GM18505 (cell line): Measurements from ENCODE around the gene DNAH1.

Source experiments
- ATAC-seq: cut with Tn5 transposase; IDR thresholded peaks from one replicate; pipeline ENCODE4 v1.9.1; 2021; ENCODE audit not compliant: unreplicated experiment
- POLR2A ChIP-seq: IDR thresholded peaks from 4 replicates; pipeline ENCODE4 v1.6.1; 2011; ENCODE audit warnings: borderline replicate concordance; ENCODE audit not compliant: insufficient read depth, insufficient read length; ENCODE audit errors: extremely low read depth

The DNAH1 gene

GRCh38 chr3:52372822-52373504 is 56.8 kb downstream of the DNAH1 start:
- peak; percentile 54 for ATAC-seq
- no peak for TF ChIP-seq POLR2A

- ATAC-seq = no peak
- no peak for TF ChIP-seq POLR2A
Observed at GRCh38 chr3:52373676-52374075, 57.6 kb downstream of the DNAH1 start.

DNA sequence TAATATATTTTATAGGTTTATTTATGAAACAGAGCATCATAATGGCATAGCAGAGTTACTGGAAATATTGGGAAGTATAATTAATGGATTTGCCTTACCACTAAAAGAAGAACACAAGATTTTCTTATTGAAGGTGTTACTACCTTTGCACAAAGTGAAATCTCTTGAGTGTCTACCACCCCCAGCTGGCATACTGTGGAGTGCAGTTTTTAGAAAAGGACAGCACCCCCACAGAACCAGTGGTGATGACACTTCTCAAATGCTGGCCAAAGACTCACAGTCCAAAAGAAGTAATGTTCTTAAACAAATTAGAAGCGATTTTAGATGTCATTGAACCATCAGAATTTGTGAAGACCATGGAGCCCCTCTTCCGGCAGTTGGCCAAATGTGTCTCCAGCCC is 58.1 kb downstream of the DNAH1 start:
- TF ChIP-seq POLR2A = no peak
- no peak for ATAC-seq

DNA sequence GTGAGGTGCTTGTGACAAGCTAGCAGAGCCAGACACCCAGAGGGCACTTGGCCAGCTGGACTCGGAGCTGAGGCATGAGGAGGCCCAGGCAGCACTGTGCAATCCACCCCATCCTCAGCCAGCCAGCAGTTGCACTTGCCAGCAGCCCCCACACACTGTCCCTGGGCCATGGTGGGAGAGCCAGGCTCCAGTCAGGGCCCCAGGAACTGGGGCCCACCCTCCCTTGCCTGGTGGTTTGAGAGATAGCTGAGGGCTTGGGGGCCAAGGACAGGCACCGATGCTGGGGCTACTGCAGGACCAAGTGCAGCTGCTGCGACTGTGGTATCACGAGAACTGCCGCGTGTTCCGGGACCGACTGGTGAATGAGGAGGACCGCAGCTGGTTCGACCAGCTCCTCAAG is 63.5 kb downstream of the DNAH1 start:
- ATAC-seq = no peak
- no peak for TF ChIP-seq POLR2A

DNA sequence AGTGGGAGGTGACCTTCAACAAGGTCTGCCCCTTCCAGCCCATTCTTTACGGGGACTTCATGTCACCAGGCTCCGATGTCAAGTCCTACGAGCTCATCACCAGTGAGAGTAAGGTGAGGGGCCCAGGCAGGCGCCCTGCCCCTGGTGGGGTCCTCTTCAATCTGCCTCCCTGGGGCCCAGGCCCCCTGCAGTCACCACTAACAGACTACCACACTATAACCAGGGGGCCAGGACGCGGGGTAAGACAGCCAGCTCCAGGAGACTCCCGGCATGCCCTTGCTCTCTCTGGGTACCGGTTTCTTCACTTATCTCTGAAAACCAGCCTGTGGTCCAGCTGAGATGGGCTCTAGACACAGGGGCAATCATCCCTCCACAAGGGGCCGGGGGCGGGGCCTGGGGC is 63.9 kb downstream of the DNAH1 start:
- no peak for TF ChIP-seq POLR2A
- ATAC-seq = no peak

- TF ChIP-seq POLR2A = no peak
- ATAC-seq = no peak
Observed at GRCh38 chr3:52381623-52382022, 65.5 kb downstream of the DNAH1 start.

- no peak for TF ChIP-seq POLR2A
- ATAC-seq = no peak
Observed at GRCh38 chr3:52383446-52383845, 67.3 kb downstream of the DNAH1 start.

DNA sequence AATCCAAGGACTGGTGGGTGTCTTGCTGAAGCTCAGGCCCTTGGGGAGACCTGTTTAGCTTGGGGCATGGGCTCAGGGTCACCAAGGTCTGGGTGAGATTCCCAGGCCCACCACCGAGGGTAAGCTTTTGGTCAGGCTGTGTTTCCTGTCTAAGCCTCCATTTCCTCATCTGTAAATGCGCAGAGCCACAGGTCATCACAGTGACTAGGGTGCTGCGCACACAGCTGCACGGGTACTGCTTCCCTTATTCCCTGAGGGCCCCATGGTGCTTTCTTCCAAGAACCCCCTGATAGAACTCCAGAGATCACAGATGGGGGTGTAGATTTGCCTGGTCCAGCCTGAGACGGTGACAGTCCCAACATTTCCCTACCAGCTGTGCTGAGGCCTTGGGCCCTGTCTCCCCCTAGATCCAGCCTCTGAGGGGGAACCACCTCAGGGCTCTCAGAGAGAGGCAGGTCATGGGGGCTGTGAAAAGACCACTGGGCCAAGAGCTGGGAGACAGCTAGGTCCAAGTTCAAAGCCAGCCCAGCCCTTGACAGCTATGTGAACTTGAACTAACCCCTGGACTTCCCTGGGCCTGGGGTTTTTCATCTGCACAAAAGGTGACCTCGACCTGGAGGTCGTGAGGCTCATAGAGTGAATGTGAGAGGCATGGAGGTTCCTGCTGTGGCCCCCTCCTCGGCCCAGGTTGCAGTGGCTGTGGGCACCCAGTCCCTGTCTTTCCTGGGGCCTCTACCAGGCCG is 68.1 kb downstream of the DNAH1 start:
- TF ChIP-seq POLR2A = no peak
- no peak for ATAC-seq

- TF ChIP-seq POLR2A = no peak
- ATAC-seq = no peak
Observed at GRCh38 chr3:52385157-52385556, 69.0 kb downstream of the DNAH1 start.

DNA sequence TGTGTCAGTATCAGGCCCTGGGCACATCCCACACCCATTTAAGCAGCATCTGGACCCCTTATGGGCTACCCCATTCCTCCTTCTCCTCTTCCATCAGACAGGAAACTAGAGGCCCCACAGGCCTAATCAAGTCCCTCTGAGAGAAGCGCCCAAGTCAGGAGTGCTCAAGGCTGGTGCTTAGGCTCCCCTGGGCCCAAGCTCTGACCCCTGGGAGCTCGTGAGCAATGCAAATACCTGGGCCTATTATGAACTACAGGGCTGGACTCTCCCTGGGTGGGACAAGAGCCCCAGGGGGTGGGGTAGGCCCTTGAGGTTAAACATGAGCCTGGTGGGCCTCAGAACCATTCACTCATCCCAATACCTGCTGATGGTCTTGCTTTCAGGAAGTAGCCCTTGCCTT is 71.4 kb downstream of the DNAH1 start:
- TF ChIP-seq POLR2A = no peak
- ATAC-seq = no peak

DNA sequence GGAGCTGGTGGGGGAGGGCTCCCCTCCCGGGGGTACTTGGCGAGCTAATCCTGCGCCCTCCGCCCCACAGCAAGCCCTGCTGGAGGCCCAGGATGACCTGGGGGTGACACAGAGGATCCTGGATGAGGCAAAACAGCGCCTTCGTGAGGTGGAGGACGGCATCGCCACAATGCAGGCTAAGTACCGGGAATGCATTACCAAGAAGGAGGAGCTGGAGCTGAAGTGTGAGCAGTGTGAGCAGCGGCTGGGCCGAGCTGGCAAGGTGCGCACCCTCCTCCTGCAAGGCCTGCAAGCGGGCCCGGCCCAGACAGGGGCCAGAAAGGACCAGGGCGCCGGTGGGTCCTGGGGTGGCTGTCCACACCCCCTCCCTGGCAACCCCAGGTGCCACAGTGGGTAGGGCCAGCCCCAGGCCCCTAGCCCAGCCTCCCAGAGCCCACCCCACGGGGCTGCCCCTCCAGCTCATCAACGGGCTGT is 72.3 kb downstream of the DNAH1 start:
- no peak for ATAC-seq
- TF ChIP-seq POLR2A = no peak

GRCh38 chr3:52388933-52389332 is 72.8 kb downstream of the DNAH1 start:
- ATAC-seq = no peak
- no peak for TF ChIP-seq POLR2A

- ATAC-seq = no peak
- TF ChIP-seq POLR2A = no peak
Observed at GRCh38 chr3:52391096-52391495, 75.0 kb downstream of the DNAH1 start.

GRCh38 chr3:52392216-52392930 is 76.3 kb downstream of the DNAH1 start:
- no peak for ATAC-seq
- no peak for TF ChIP-seq POLR2A

DNA sequence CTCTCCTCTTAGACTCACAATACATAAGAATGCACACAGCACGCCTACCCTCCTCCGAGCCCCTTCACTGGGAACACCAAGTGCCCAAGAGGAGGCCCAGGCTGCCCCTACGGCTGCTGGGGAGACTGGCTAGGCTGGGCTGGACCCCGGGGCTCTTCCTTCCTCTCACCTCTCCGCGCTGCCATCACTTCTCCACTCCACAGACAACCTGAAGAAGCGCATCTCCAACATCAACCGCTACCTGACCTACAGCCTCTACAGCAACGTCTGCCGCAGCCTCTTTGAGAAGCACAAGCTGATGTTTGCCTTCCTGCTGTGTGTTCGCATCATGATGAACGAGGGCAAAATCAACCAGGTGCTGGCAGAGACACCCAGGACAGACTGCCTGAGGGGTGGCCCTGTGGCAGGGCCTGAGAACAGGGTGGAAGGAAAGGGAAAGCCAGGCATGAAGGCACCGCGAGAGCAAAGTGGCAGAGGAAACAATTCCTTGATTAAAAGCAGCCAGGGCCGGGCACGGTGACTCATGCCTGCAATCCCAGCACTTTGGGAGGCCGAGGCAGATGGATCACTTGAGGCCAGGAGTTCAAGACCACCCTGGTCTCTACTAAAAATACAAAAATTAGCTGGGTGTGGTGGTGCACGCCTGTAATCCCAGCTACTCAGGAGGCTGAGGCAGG is 77.2 kb downstream of the DNAH1 start:
- no peak for ATAC-seq
- no peak for TF ChIP-seq POLR2A
